ENCODE results near the gene SLC39A9.

The SLC39A9 gene

DNA sequence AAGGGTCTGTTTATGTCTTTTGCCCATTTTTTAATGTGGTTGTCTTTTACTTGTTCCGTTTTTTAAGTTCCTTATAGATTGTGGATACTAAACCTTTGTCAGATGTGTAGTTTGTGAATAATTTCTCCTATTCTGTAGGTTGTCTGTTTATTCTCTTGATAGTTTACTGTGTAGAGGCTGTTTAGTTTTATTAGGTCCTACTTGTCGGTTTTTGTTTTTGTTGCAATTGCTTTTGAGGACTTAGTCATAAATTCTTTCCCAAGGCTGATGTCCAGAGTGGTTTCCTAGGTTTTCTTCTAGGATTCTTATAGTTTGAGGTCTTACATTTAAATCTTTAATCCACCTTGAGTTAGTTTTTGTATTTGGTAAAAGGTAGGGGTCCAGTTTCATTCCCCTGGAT lies 33.9 kb downstream of the SLC39A9 start:
- H3K4me3 ChIP-seq (ENCODE audit: low read depth, low read length): no peak overlapping the region
- no peak for DNase-seq (ENCODE audit: low read depth)
- no peak for TF ChIP-seq CTCF (conservative IDR thresholded peaks at IDR 0.05; ENCODE audit: low read depth, low read length)

GRCh38 chr14:69439521-69440270 lies 41.2 kb downstream of the SLC39A9 start:
- TF ChIP-seq CTCF (conservative IDR thresholded peaks at IDR 0.05; ENCODE audit: low read depth, low read length): no peak
- no peak for DNase-seq (ENCODE audit: low read depth)
- H3K4me3 ChIP-seq (ENCODE audit: low read depth, low read length): no peak overlapping the region

DNA sequence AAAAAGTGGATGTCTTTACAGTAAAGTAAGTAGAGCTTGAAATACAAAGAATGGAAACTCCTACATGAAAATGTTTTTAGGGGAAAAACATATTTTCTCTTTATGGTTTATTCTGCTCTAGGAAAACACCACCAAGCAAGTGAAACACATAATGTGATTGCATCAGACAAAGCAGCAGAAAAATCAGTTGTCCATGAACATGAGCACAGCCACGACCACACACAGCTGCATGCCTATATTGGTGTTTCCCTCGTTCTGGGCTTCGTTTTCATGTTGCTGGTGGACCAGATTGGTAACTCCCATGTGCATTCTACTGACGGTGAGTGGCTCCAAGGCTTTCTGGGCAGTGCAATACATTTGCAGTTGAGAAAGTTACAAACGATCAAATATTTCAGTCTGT lies 43.5 kb downstream of the SLC39A9 start:
- DNase-seq (ENCODE audit: low read depth): peak; percentile 12
- no peak for TF ChIP-seq CTCF (conservative IDR thresholded peaks at IDR 0.05; ENCODE audit: low read depth, low read length)
- no peak overlapping the region for H3K4me3 ChIP-seq (ENCODE audit: low read depth, low read length)

GRCh38 chr14:69443296-69443805 lies 44.9 kb downstream of the SLC39A9 start:
- no peak overlapping the region for H3K4me3 ChIP-seq (ENCODE audit: low read depth, low read length)
- DNase-seq (ENCODE audit: low read depth): no peak
- TF ChIP-seq CTCF (conservative IDR thresholded peaks at IDR 0.05; ENCODE audit: low read depth, low read length): no peak

- TF ChIP-seq CTCF (conservative IDR thresholded peaks at IDR 0.05; ENCODE audit: low read depth, low read length): no peak
- H3K4me3 ChIP-seq (ENCODE audit: low read depth, low read length): no peak overlapping the region
- DNase-seq (ENCODE audit: low read depth): no peak
These were observed 50.7 kb downstream of the SLC39A9 start for GRCh38 chr14:69449216-69449615.

- no peak overlapping the region for H3K4me3 ChIP-seq (ENCODE audit: low read depth, low read length)
- no peak for DNase-seq (ENCODE audit: low read depth)
- TF ChIP-seq CTCF (conservative IDR thresholded peaks at IDR 0.05; ENCODE audit: low read depth, low read length): no peak
These were observed 53.4 kb downstream of the SLC39A9 start for GRCh38 chr14:69451941-69452340.

- no peak overlapping the region for H3K4me3 ChIP-seq (ENCODE audit: low read depth, low read length)
- DNase-seq (ENCODE audit: low read depth): no peak
- TF ChIP-seq CTCF (conservative IDR thresholded peaks at IDR 0.05; ENCODE audit: low read depth, low read length): no peak
These were observed 59.9 kb downstream of the SLC39A9 start for GRCh38 chr14:69458350-69458749.

Measured in choroid plexus epithelial cell (primary cell).